ENCODE data around the gene YWHAG. TPM values are rescaled to one million over a fixed set of nuclear protein-coding genes. Genes with fewer than 3 reads are reported as not detected.

YWHAG gene
- total and polyA plus RNA-seq, 9 of the 15 experiments (the other 6 are each of a cell fraction or from before 2014, with no cell fraction given): 30.4 to 246 (median 94.5) TPM

GRCh38 chr7:76330673-76331072 is 28.1 kb downstream of the YWHAG start (continued):
- 0 out of 4 replicates have a peak, but pooled peaks of 1 of the 2 experiments have one; percentile 4 for TF ChIP-seq SIN3A (IDR thresholded peaks at IDR 0.05; ENCODE audit: borderline replicate concordance in 2 of 2, control insufficient read depth in 1 of 2, low read depth in 2 of 2, low read length in 2 of 2)
- peak; percentile 32 to 48 (median 41) for TF ChIP-seq CTCF (IDR thresholded peaks at IDR 0.05 in 2 of 3, conservative IDR thresholded peaks at IDR 0.05 in 1 of 3; ENCODE audit: insufficient read depth in 2 of 3, low read depth in 1 of 3, low read length in 3 of 3)
- TF ChIP-seq NCOA6 (IDR thresholded peaks at IDR 0.05): no peak
- TF ChIP-seq YY1 (IDR thresholded peaks at IDR 0.05; ENCODE audit: borderline replicate concordance in 1 of 3, control insufficient read depth in 1 of 3, extremely low read depth in 1 of 3, insufficient read depth in 3 of 3, insufficient read length in 1 of 3, insufficient replicate concordance in 2 of 3, low read depth in 1 of 3, low read length in 2 of 3): peak in 1 of 3 experiments; percentile 53
- TF ChIP-seq MCM3 (IDR thresholded peaks at IDR 0.05): no peak
- no peak for TF ChIP-seq ZNF695 (CRISPR knock-in tag; IDR thresholded peaks at IDR 0.05)
- no peak for TF ChIP-seq RBBP5 (IDR thresholded peaks at IDR 0.05; ENCODE audit: borderline replicate concordance, insufficient read depth, low read length, poor library complexity, severe bottlenecking)
- no peak for TF ChIP-seq E2F3 (CRISPR knock-in tag; IDR thresholded peaks at IDR 0.05)
- no peak for TF ChIP-seq ZNF551 (CRISPR knock-in tag; IDR thresholded peaks at IDR 0.05)
- no peak for TF ChIP-seq MXD1 (CRISPR knock-in tag; IDR thresholded peaks at IDR 0.05; ENCODE audit: borderline replicate concordance, poor library complexity, severe bottlenecking)
- no peak for TF ChIP-seq TFE3 (CRISPR knock-in tag; IDR thresholded peaks at IDR 0.05)
- TF ChIP-seq SMARCC2 (IDR thresholded peaks at IDR 0.05; ENCODE audit: low read depth): no peak
- TF ChIP-seq ZBTB43 (CRISPR knock-in tag; IDR thresholded peaks at IDR 0.05): no peak
- no peak for TF ChIP-seq ERF (CRISPR knock-in tag; IDR thresholded peaks at IDR 0.05)
- no peak for TF ChIP-seq NFE2 (IDR thresholded peaks at IDR 0.05; ENCODE audit: low read depth)
